ENCODE measurements around the gene DPM3. TPM values are rescaled to one million over a fixed set of nuclear protein-coding genes. Genes with fewer than 3 reads are reported as not detected.
"Not testable (repeated sequence)": the region's sequence is repeated elsewhere in the genome, so short reads cannot be mapped to it uniquely, and the experiment has no call there.

The DPM3 gene
- total RNA-seq, 3 donors from 2014 or later, result 76.3 to 106 (median 78.4) TPM

- no peaks in the 10 kb centered on the region for H3K36me3 ChIP-seq (ENCODE audit: low read depth)
- intact Hi-C loops (cut with DNase I, micrococcal nuclease), result no loop called here
- H3K9me3 ChIP-seq, result no peaks in the 10 kb centered on the region
- DNase-seq (peak; percentile 66 to 75 (median 67)), ATAC-seq (no peak)
- no peak overlapping the region for H3K4me3 ChIP-seq
- TF ChIP-seq CTCF (IDR thresholded peaks at IDR 0.05), result no peak
- H3K4me1 ChIP-seq (ENCODE audit: low read depth), result peaks cover 28% of the 10 kb centered on the region
Measured at GRCh38 chr1:155124503-155125463, 15.5 kb downstream of the DPM3 start.

GRCh38 chr1:155123801-155124200 lies 16.5 kb downstream of the DPM3 start:
- Histone ChIP-seq H3K4me1 (ENCODE audit: low read depth) (peaks cover 27% of the 10 kb centered on the region), H3K4me3 (no peak overlapping the region)
- peak in 2 of 3 donors; percentile 34 to 42 for DNase-seq

GRCh38 chr1:155122308-155122707 lies 18.0 kb downstream of the DPM3 start:
- intact Hi-C loops (cut with DNase I, micrococcal nuclease), result no loop called here
- H3K9me3 ChIP-seq, result no peaks in the 10 kb centered on the region
- H3K36me3 ChIP-seq (ENCODE audit: low read depth), result no peaks in the 10 kb centered on the region
- ATAC-seq (no peak), DNase-seq (no peak)
- H3K4me1 ChIP-seq (ENCODE audit: low read depth), result peaks cover 39% of the 10 kb centered on the region
- no peak for TF ChIP-seq CTCF (IDR thresholded peaks at IDR 0.05)
- H3K4me3 ChIP-seq, result no peak overlapping the region

More at GRCh38 chr1:155123801-155124200, 16.5 kb downstream of the DPM3 start:
- Histone ChIP-seq H3K36me3 (ENCODE audit: low read depth) (no peaks in the 10 kb centered on the region), H3K9me3 (no peaks in the 10 kb centered on the region)
- peak; percentile 5 for ATAC-seq
- no peak for TF ChIP-seq CTCF (IDR thresholded peaks at IDR 0.05)
- intact Hi-C loops (cut with DNase I, micrococcal nuclease), result no loop called here

- H3K36me3 ChIP-seq (ENCODE audit: low read depth), result no peaks in the 10 kb centered on the region
- no peaks in the 10 kb centered on the region for H3K9me3 ChIP-seq
- ATAC-seq (no peak), DNase-seq (no peak)
- TF ChIP-seq CTCF (IDR thresholded peaks at IDR 0.05), result no peak
- peaks cover 39% of the 10 kb centered on the region for H3K4me1 ChIP-seq (ENCODE audit: low read depth)
- intact Hi-C loops (cut with DNase I, micrococcal nuclease), result no loop called here
- no peak overlapping the region for H3K4me3 ChIP-seq
Measured at GRCh38 chr1:155121249-155121648, 19.1 kb downstream of the DPM3 start.

- peaks cover 36% of the 10 kb centered on the region for H3K4me1 ChIP-seq (ENCODE audit: low read depth)
- DNase-seq (peak in 1 of 3 donors; percentile 34), ATAC-seq (peak; percentile 35)
- no peaks in the 10 kb centered on the region for H3K9me3 ChIP-seq
- no peak overlapping the region for H3K4me3 ChIP-seq
- no peaks in the 10 kb centered on the region for H3K36me3 ChIP-seq (ENCODE audit: low read depth)
- no peak for TF ChIP-seq CTCF (IDR thresholded peaks at IDR 0.05)
- intact Hi-C loops (cut with DNase I, micrococcal nuclease), result no loop called here
Measured at GRCh38 chr1:155120253-155120652, 20.1 kb downstream of the DPM3 start.

- peaks cover 21% of the 10 kb centered on the region for H3K4me1 ChIP-seq (ENCODE audit: low read depth)
- not testable (repeated sequence) for H3K36me3 ChIP-seq (ENCODE audit: low read depth); H3K4me3 ChIP-seq; H3K9me3 ChIP-seq; ATAC-seq
- intact Hi-C loops (cut with DNase I, micrococcal nuclease), result loop anchor here in 1 of 2 donors (10.0 kb wide), 1 partner anchor 47 kb away; no protein-coding TSS in a partner anchor
- DNase-seq, result peak in 1 of 3 donors; percentile 18
Measured at GRCh38 chr1:155118090-155118489, 22.2 kb downstream of the DPM3 start.
